ENCODE results near the gene KLRC1.
"Not testable (repeated sequence)": the region's sequence is repeated elsewhere in the genome, so short reads cannot be mapped to it uniquely, and the experiment has no call there.

GRCh38 chr12:10481901-10482300, 28.7 kb upstream of the KLRC1 start:
- not testable (repeated sequence) for TF ChIP-seq POLR2A, CTCF (IDR thresholded peaks at IDR 0.05)
